ENCODE results near the gene DCAF6.

DCAF6 gene

DNA sequence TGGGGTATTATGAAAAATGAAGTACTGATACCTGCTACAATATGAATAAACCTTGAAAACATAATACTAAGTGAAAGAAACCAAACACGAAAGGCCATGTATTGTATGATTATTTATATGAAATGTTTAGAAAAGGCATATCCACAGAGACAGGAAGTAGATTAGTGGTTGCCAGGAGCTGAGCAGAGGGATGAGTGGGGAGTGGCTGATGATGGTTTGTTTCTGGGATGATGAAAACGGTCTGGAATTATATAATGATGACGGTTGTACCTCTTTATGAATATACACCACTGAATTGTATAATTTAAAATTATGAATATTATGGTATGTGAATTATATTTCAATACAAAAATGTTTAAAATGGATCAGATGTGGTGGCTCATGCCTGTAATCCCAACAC, 64.2 kb downstream of the DCAF6 start:
- Histone ChIP-seq H3K4me3 (ENCODE audit: low read length) (no peak overlapping the region), H2AFZ (ENCODE audit: low read depth, low read length) (no peak overlapping the region), H4K20me1 (ENCODE audit: insufficient read depth, low read length) (no peaks in the 10 kb centered on the region), H3K4me2 (ENCODE audit: low read length) (no peak overlapping the region), H3K9me3 (ENCODE audit: insufficient read depth, low read length) (no peaks in the 10 kb centered on the region), H3K36me3 (replicated peaks; ENCODE audit: low read depth, low read length) (no peaks in the 10 kb centered on the region), H3K9ac (ENCODE audit: low read length) (no peak overlapping the region), H3K79me2 (ENCODE audit: low read length) (no peaks in the 10 kb centered on the region), H3K27ac (ENCODE audit: low read length) (no peak overlapping the region), H3K4me1 (ENCODE audit: low read length) (peaks cover 12% of the 10 kb centered on the region), H3K27me3 (ENCODE audit: low read depth, low read length) (no peaks in the 10 kb centered on the region)
- TF ChIP-seq, protein P1, sequence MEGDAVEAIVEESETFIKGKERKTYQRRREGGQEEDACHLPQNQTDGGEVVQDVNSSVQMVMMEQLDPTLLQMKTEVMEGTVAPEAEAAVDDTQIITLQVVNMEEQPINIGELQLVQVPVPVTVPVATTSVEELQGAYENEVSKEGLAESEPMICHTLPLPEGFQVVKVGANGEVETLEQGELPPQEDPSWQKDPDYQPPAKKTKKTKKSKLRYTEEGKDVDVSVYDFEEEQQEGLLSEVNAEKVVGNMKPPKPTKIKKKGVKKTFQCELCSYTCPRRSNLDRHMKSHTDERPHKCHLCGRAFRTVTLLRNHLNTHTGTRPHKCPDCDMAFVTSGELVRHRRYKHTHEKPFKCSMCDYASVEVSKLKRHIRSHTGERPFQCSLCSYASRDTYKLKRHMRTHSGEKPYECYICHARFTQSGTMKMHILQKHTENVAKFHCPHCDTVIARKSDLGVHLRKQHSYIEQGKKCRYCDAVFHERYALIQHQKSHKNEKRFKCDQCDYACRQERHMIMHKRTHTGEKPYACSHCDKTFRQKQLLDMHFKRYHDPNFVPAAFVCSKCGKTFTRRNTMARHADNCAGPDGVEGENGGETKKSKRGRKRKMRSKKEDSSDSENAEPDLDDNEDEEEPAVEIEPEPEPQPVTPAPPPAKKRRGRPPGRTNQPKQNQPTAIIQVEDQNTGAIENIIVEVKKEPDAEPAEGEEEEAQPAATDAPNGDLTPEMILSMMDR (IDR thresholded peaks at IDR 0.05; ENCODE audit: low read depth, low read length): no peak
- no peak for TF ChIP-seq EZH2phosphoT487 (IDR thresholded peaks at IDR 0.05; ENCODE audit: low read depth)

DNA sequence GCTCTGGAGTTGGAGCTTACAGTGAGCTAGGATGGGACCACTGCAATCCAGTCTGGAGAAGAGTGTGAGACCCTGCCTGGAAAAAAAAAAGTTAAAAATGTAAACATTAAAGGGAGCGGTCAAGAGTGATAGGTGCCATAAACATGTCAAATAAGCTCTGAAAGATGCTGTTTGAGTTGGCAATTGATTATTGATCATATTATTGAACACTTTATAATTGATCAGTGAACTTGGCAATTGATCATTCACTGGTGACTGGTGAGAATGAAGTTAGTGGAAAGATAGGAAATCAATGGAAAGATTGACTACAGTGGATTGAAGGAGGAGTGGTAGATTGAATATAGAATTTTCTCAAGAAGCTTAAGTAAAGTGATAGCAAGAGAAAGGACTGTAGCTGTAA, 64.7 kb downstream of the DCAF6 start:
- no peak overlapping the region for H3K9ac ChIP-seq (ENCODE audit: low read length)
- H3K36me3 ChIP-seq (replicated peaks; ENCODE audit: low read depth, low read length): no peaks in the 10 kb centered on the region
- H3K27ac ChIP-seq (ENCODE audit: low read length): no peak overlapping the region
- H3K27me3 ChIP-seq (ENCODE audit: low read depth, low read length): no peaks in the 10 kb centered on the region
- no peak for TF ChIP-seq EZH2phosphoT487 (IDR thresholded peaks at IDR 0.05; ENCODE audit: low read depth)
- TF ChIP-seq, protein P1 (IDR thresholded peaks at IDR 0.05; ENCODE audit: low read depth, low read length): no peak
- no peak overlapping the region for H3K4me2 ChIP-seq (ENCODE audit: low read length)
- H3K79me2 ChIP-seq (ENCODE audit: low read length): no peaks in the 10 kb centered on the region
- H3K4me1 ChIP-seq (ENCODE audit: low read length): peaks cover 6% of the 10 kb centered on the region
- H3K4me3 ChIP-seq (ENCODE audit: low read length): no peak overlapping the region
- no peaks in the 10 kb centered on the region for H3K9me3 ChIP-seq (ENCODE audit: insufficient read depth, low read length)
- no peaks in the 10 kb centered on the region for H4K20me1 ChIP-seq (ENCODE audit: insufficient read depth, low read length)
- no peak overlapping the region for H2AFZ ChIP-seq (ENCODE audit: low read depth, low read length)

DNA sequence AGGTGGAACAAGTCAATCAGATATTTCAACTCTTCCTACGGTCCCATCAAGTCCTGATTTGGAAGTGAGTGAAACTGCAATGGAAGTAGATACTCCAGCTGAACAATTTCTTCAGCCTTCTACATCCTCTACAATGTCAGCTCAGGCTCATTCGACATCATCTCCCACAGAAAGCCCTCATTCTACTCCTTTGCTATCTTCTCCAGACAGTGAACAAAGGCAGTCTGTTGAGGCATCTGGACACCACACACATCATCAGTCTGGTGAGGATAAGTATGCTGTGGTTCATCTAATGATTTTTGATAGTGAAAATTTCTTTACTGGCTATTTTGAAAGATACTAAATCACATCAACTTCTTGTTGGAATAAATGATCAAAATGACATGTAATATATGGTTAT, 68.0 kb downstream of the DCAF6 start:
- Histone ChIP-seq H3K36me3 (replicated peaks; ENCODE audit: low read depth, low read length) (peaks cover 12% of the 10 kb centered on the region), H3K9me3 (ENCODE audit: insufficient read depth, low read length) (no peaks in the 10 kb centered on the region)

DNA sequence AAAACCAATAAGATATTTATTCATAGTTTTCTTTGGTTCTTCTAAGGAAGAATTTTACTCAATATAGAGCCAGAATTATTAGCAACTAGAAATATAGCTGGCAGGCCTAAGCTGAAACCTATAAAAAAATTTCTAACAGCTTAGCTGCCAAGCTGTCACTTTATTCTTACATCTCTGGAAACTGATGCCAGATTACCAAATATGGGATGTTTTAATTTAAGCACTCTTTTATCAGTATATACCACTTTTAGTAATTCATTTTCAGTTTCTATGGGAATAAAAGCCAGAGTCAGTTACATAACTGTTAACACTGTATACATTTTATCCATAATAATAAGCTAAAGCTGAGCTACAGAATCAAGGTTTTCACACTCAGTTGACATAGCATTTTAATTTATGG, 69.0 kb downstream of the DCAF6 start:
- Histone ChIP-seq H3K27ac (ENCODE audit: low read length) (no peak overlapping the region), H3K79me2 (ENCODE audit: low read length) (no peaks in the 10 kb centered on the region), H3K9ac (ENCODE audit: low read length) (no peak overlapping the region), H3K27me3 (ENCODE audit: low read depth, low read length) (no peaks in the 10 kb centered on the region), H3K36me3 (replicated peaks; ENCODE audit: low read depth, low read length) (peaks cover 12% of the 10 kb centered on the region), H4K20me1 (ENCODE audit: insufficient read depth, low read length) (no peaks in the 10 kb centered on the region), H3K9me3 (ENCODE audit: insufficient read depth, low read length) (no peaks in the 10 kb centered on the region), H3K4me1 (ENCODE audit: low read length) (no peaks in the 10 kb centered on the region), H3K4me3 (ENCODE audit: low read length) (no peak overlapping the region), H2AFZ (ENCODE audit: low read depth, low read length) (no peak overlapping the region), H3K4me2 (ENCODE audit: low read length) (no peak overlapping the region)
- TF ChIP-seq, protein P1 (IDR thresholded peaks at IDR 0.05; ENCODE audit: low read depth, low read length): no peak
- no peak for TF ChIP-seq EZH2phosphoT487 (IDR thresholded peaks at IDR 0.05; ENCODE audit: low read depth)

More for the DNA sequence above, 68.0 kb downstream of the DCAF6 start:
- no peak overlapping the region for H3K27ac ChIP-seq (ENCODE audit: low read length)
- no peak overlapping the region for H3K4me2 ChIP-seq (ENCODE audit: low read length)
- H3K9ac ChIP-seq (ENCODE audit: low read length): no peak overlapping the region
- no peaks in the 10 kb centered on the region for H4K20me1 ChIP-seq (ENCODE audit: insufficient read depth, low read length)
- no peaks in the 10 kb centered on the region for H3K4me1 ChIP-seq (ENCODE audit: low read length)
- no peak overlapping the region for H3K4me3 ChIP-seq (ENCODE audit: low read length)
- TF ChIP-seq, protein P1 (IDR thresholded peaks at IDR 0.05; ENCODE audit: low read depth, low read length): no peak
- TF ChIP-seq EZH2phosphoT487 (IDR thresholded peaks at IDR 0.05; ENCODE audit: low read depth): no peak
- H2AFZ ChIP-seq (ENCODE audit: low read depth, low read length): no peak overlapping the region
- H3K27me3 ChIP-seq (ENCODE audit: low read depth, low read length): no peaks in the 10 kb centered on the region
- H3K79me2 ChIP-seq (ENCODE audit: low read length): no peaks in the 10 kb centered on the region
